ENCODE measurements around the gene RSAD1.

RSAD1 gene

GRCh38 chr17:50464121-50464520 lies 14.5 kb upstream of the RSAD1 start:
- TF ChIP-seq, protein P1, sequence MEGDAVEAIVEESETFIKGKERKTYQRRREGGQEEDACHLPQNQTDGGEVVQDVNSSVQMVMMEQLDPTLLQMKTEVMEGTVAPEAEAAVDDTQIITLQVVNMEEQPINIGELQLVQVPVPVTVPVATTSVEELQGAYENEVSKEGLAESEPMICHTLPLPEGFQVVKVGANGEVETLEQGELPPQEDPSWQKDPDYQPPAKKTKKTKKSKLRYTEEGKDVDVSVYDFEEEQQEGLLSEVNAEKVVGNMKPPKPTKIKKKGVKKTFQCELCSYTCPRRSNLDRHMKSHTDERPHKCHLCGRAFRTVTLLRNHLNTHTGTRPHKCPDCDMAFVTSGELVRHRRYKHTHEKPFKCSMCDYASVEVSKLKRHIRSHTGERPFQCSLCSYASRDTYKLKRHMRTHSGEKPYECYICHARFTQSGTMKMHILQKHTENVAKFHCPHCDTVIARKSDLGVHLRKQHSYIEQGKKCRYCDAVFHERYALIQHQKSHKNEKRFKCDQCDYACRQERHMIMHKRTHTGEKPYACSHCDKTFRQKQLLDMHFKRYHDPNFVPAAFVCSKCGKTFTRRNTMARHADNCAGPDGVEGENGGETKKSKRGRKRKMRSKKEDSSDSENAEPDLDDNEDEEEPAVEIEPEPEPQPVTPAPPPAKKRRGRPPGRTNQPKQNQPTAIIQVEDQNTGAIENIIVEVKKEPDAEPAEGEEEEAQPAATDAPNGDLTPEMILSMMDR (conservative IDR thresholded peaks at IDR 0.05; ENCODE audit: control insufficient read depth, insufficient read depth, low read depth, low read length): no peak
- no peak overlapping the region for H3K4me3 ChIP-seq (ENCODE audit: control insufficient read depth, low read depth, low read length)
- no peak for DNase-seq (ENCODE audit: low read depth)

DNA sequence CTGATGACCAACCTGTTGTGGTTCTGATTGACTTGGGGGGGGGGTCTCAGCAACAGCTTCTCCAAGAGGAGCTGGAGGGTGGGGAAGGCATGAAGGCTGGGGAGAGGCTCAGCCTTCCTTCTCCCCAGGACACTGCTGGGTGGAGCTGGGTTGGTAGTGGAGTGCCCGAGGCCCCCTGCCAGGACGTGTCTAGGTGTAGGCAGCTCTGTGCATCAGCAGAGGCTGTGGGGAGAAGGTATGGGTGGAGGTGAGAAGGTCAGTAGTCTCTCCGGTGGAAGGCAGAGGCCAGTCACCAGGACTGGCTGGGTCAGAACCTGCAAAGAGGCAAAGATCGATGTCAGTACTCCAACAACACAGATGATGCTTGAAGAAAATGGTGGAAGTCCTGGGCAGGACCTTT lies 13.9 kb upstream of the RSAD1 start:
- no peak for DNase-seq (ENCODE audit: low read depth)
- no peak overlapping the region for H3K4me3 ChIP-seq (ENCODE audit: control insufficient read depth, low read depth, low read length)
- TF ChIP-seq, protein P1 (conservative IDR thresholded peaks at IDR 0.05; ENCODE audit: control insufficient read depth, insufficient read depth, low read depth, low read length): no peak

GRCh38 chr17:50465171-50465570 lies 13.5 kb upstream of the RSAD1 start:
- TF ChIP-seq, protein P1 (conservative IDR thresholded peaks at IDR 0.05; ENCODE audit: control insufficient read depth, insufficient read depth, low read depth, low read length): no peak
- DNase-seq (ENCODE audit: low read depth): no peak
- H3K4me3 ChIP-seq (ENCODE audit: control insufficient read depth, low read depth, low read length): no peak overlapping the region

- TF ChIP-seq, protein P1 (conservative IDR thresholded peaks at IDR 0.05; ENCODE audit: control insufficient read depth, insufficient read depth, low read depth, low read length): no peak
- no peak for DNase-seq (ENCODE audit: low read depth)
- no peak overlapping the region for H3K4me3 ChIP-seq (ENCODE audit: control insufficient read depth, low read depth, low read length)
Observed at GRCh38 chr17:50465635-50466034, 13.0 kb upstream of the RSAD1 start.

DNA sequence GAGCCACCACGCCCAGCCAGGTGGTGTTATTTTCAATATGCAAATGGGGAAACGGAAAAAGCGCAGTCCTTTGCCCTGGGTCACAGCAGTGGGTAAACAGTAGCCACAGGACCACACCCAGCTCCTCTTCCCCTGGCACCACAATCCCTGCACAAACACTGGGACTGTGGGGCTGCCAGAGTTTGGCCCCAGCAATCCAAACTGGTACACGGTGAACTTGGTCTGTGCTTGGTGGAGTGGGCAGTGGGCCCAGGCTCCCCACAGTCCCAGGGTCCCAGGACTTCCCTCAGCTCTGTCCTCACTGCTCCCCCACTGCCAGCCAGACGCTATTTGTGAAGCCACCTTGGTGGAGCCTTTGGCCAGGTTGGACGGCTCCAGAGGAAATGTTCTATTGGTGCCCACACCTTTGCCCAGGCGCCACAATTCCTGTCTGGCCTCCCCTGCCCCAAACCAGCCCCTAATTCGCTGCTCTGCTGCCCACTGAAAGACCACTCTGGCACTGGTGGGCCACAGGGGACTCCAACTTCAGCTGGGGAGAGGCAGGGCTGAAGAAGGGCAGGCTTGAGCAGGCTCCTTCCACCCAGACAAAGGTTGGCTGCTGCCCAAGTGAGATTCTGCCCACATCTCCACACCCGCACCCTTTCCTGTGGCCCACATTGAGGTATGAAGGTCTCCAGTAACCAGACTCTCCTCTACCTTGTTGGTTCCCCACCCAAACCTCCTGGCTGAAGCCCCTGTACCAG lies 12.1 kb upstream of the RSAD1 start:
- H3K4me3 ChIP-seq (ENCODE audit: control insufficient read depth, low read depth, low read length): no peak overlapping the region
- TF ChIP-seq, protein P1 (conservative IDR thresholded peaks at IDR 0.05; ENCODE audit: control insufficient read depth, insufficient read depth, low read depth, low read length): no peak
- no peak for DNase-seq (ENCODE audit: low read depth)

GRCh38 chr17:50467114-50467854 lies 11.4 kb upstream of the RSAD1 start:
- no peak overlapping the region for H3K4me3 ChIP-seq (ENCODE audit: control insufficient read depth, low read depth, low read length)
- TF ChIP-seq, protein P1 (conservative IDR thresholded peaks at IDR 0.05; ENCODE audit: control insufficient read depth, insufficient read depth, low read depth, low read length): no peak
- DNase-seq (ENCODE audit: low read depth): no peak

All from fibroblast of mammary gland (primary cell).